ENCODE results near the gene CARMIL1. TPM values are rescaled to one million over a fixed set of nuclear protein-coding genes. Genes with fewer than 3 reads are reported as not detected.

The CARMIL1 gene
- polyA plus RNA-seq, 1 of the 3 experiments (the other 2 are of a cell fraction): 1.7 TPM

DNA sequence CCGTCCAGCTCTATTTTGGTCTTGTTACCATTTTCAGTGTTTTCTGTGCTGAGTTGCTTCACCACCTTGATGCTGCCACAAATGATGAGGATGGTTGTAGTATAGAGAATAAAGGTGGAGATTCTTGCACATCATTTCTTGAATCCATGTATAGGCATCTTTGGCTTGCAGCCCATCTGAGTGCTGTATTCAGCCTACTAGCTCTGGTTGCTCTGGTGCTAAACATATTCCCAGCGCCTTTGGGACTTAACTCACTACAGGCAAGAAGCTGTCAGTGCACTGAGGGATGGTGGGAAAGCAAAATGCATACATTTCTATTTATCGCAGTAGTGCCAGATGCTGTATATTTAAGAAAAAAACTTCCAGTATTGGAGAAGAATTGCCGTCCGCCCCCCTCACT lies 86.0 kb downstream of the CARMIL1 start (continued):
- TF ChIP-seq, protein P1, sequence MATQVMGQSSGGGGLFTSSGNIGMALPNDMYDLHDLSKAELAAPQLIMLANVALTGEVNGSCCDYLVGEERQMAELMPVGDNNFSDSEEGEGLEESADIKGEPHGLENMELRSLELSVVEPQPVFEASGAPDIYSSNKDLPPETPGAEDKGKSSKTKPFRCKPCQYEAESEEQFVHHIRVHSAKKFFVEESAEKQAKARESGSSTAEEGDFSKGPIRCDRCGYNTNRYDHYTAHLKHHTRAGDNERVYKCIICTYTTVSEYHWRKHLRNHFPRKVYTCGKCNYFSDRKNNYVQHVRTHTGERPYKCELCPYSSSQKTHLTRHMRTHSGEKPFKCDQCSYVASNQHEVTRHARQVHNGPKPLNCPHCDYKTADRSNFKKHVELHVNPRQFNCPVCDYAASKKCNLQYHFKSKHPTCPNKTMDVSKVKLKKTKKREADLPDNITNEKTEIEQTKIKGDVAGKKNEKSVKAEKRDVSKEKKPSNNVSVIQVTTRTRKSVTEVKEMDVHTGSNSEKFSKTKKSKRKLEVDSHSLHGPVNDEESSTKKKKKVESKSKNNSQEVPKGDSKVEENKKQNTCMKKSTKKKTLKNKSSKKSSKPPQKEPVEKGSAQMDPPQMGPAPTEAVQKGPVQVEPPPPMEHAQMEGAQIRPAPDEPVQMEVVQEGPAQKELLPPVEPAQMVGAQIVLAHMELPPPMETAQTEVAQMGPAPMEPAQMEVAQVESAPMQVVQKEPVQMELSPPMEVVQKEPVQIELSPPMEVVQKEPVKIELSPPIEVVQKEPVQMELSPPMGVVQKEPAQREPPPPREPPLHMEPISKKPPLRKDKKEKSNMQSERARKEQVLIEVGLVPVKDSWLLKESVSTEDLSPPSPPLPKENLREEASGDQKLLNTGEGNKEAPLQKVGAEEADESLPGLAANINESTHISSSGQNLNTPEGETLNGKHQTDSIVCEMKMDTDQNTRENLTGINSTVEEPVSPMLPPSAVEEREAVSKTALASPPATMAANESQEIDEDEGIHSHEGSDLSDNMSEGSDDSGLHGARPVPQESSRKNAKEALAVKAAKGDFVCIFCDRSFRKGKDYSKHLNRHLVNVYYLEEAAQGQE (IDR thresholded peaks at IDR 0.05; ENCODE audit: low read depth, low read length): no peak
- TF ChIP-seq GATA2 (CRISPR knock-in tag; IDR thresholded peaks at IDR 0.05): no peak
- TF ChIP-seq MEF2A (IDR thresholded peaks at IDR 0.05; ENCODE audit: borderline replicate concordance, low read depth): no peak
- TF ChIP-seq, protein P2, sequence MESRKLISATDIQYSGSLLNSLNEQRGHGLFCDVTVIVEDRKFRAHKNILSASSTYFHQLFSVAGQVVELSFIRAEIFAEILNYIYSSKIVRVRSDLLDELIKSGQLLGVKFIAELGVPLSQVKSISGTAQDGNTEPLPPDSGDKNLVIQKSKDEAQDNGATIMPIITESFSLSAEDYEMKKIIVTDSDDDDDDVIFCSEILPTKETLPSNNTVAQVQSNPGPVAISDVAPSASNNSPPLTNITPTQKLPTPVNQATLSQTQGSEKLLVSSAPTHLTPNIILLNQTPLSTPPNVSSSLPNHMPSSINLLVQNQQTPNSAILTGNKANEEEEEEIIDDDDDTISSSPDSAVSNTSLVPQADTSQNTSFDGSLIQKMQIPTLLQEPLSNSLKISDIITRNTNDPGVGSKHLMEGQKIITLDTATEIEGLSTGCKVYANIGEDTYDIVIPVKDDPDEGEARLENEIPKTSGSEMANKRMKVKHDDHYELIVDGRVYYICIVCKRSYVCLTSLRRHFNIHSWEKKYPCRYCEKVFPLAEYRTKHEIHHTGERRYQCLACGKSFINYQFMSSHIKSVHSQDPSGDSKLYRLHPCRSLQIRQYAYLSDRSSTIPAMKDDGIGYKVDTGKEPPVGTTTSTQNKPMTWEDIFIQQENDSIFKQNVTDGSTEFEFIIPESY (IDR thresholded peaks at IDR 0.05; ENCODE audit: borderline replicate concordance, low read depth): no peak

- Histone ChIP-seq H2AFZ (ENCODE audit: low read depth) (no peak overlapping the region), H3K27me3 (ENCODE audit: insufficient read depth) (no peaks in the 10 kb centered on the region), H3K36me3 (replicated peaks in 1 of 2; ENCODE audit: control insufficient read depth in 1 of 2, insufficient read depth in 2 of 2, low read length in 1 of 2) (no peaks in the 10 kb centered on the region), H3K4me3 (ENCODE audit: low read depth in 2 of 2, low read length in 1 of 2) (no peak overlapping the region), H3K4me1 (ENCODE audit: control insufficient read depth in 1 of 2, insufficient read depth in 2 of 2, low read depth in 1 of 2, low read length in 1 of 2) (no peaks in the 10 kb centered on the region; a peak in 1 of 4 replicates), H3K9me3 (no peaks in the 10 kb centered on the region), H3K79me2 (ENCODE audit: insufficient read depth) (no peaks in the 10 kb centered on the region), H3K9me2 (no peaks in the 10 kb centered on the region), H4K20me1 (ENCODE audit: insufficient read depth) (no peaks in the 10 kb centered on the region), H3K9ac (no peak overlapping the region), H3F3A (replicated peaks; ENCODE audit: insufficient read depth) (no peaks in the 10 kb centered on the region), H3K4me2 (no peak overlapping the region), H3K27ac (ENCODE audit: low read depth in 2 of 2, low read length in 1 of 2) (no peak overlapping the region)
- ChIA-PET POLR2A (no interaction called here), CTCF (interaction anchor here (0.7 to 2.4 kb wide), 2 partner anchors 9 to 101 kb away, joined by 3 to 5 read pairs; no protein-coding TSS in a partner anchor)
- DNase-seq: no peak
- TF ChIP-seq SMC3 (IDR thresholded peaks at IDR 0.05; ENCODE audit: low read depth, low read length): no peak
- no peak for TF ChIP-seq NRF1 (IDR thresholded peaks at IDR 0.05; ENCODE audit: low read depth, low read length)
- no peak for TF ChIP-seq EP300 (IDR thresholded peaks at IDR 0.05; ENCODE audit: borderline replicate concordance in 1 of 2, low read depth in 1 of 2, low read length in 1 of 2)
- TF ChIP-seq, protein P3, sequence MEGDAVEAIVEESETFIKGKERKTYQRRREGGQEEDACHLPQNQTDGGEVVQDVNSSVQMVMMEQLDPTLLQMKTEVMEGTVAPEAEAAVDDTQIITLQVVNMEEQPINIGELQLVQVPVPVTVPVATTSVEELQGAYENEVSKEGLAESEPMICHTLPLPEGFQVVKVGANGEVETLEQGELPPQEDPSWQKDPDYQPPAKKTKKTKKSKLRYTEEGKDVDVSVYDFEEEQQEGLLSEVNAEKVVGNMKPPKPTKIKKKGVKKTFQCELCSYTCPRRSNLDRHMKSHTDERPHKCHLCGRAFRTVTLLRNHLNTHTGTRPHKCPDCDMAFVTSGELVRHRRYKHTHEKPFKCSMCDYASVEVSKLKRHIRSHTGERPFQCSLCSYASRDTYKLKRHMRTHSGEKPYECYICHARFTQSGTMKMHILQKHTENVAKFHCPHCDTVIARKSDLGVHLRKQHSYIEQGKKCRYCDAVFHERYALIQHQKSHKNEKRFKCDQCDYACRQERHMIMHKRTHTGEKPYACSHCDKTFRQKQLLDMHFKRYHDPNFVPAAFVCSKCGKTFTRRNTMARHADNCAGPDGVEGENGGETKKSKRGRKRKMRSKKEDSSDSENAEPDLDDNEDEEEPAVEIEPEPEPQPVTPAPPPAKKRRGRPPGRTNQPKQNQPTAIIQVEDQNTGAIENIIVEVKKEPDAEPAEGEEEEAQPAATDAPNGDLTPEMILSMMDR (IDR thresholded peaks at IDR 0.05): no peak
- no peak for TF ChIP-seq RXRA (IDR thresholded peaks at IDR 0.05; ENCODE audit: borderline replicate concordance, low read depth)
- TF ChIP-seq PBX3 (IDR thresholded peaks at IDR 0.05): no peak
- no peak for TF ChIP-seq FOXM1 (IDR thresholded peaks at IDR 0.05; ENCODE audit: low read depth)
- no peak for TF ChIP-seq YY1 (IDR thresholded peaks at IDR 0.05; ENCODE audit: low read depth)
- TF ChIP-seq, protein P4, sequence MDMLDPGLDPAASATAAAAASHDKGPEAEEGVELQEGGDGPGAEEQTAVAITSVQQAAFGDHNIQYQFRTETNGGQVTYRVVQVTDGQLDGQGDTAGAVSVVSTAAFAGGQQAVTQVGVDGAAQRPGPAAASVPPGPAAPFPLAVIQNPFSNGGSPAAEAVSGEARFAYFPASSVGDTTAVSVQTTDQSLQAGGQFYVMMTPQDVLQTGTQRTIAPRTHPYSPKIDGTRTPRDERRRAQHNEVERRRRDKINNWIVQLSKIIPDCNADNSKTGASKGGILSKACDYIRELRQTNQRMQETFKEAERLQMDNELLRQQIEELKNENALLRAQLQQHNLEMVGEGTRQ (IDR thresholded peaks at IDR 0.05; ENCODE audit: borderline replicate concordance, low read depth, low read length): no peak
- TF ChIP-seq TEAD4 (IDR thresholded peaks at IDR 0.05; ENCODE audit: borderline replicate concordance, insufficient read depth): no peak
- no peak for TF ChIP-seq GATA2 (CRISPR knock-in tag; IDR thresholded peaks at IDR 0.05)
- TF ChIP-seq TAF1 (IDR thresholded peaks at IDR 0.05; ENCODE audit: borderline replicate concordance, low read depth, low read length): no peak
- no peak for TF ChIP-seq RCOR1 (IDR thresholded peaks at IDR 0.05; ENCODE audit: low read length)
- TF ChIP-seq NFIC (IDR thresholded peaks at IDR 0.05; ENCODE audit: borderline replicate concordance): no peak
- TF ChIP-seq USF1 (IDR thresholded peaks at IDR 0.05; ENCODE audit: borderline replicate concordance, low read depth): no peak
- 94% methylated on average over 1 of the region's 1 CpG for whole genome bisulfite sequencing (ENCODE audit: low lambda C conversion rate)
Measured at GRCh38 chr6:25366903-25367545, 87.8 kb downstream of the CARMIL1 start.
